ENCODE measurements around the gene HUWE1. TPM values are rescaled to one million over a fixed set of nuclear protein-coding genes. Genes with fewer than 3 reads are reported as not detected.
"Not testable (repeated sequence)": the region's sequence is repeated elsewhere in the genome, so short reads cannot be mapped to it uniquely, and the experiment has no call there.

Gene HUWE1
- 100 to 1,000 TPM; 111 to 116 TPM for total RNA-seq

- peaks cover 0 to 14% of the 10 kb centered on the region in 2 donors for H3K4me1 ChIP-seq
- peak; percentile 62 for DNase-seq (ENCODE audit: low spot score)
- no peak for TF ChIP-seq CTCF (IDR thresholded peaks at IDR 0.05)
- H3K27ac ChIP-seq: peak within 1 kb of the TSS; percentile 84 to 88
- no peaks in the 10 kb centered on the region for H3K27me3 ChIP-seq
- peak within 1 kb of the TSS; percentile 60 to 62 for H3K4me3 ChIP-seq
- H3K36me3 ChIP-seq: no peaks in the 10 kb centered on the region
- no peaks in the 10 kb centered on the region for H3K9me3 ChIP-seq
Measured at GRCh38 chrX:53686151-53686885, at the start of gene HUWE1. Gene HUWE1, minus strand, starts transcription at chrX:53686719. Its CDS starts 32,612 bp downstream, at chrX:53654107.

GRCh38 chrX:53732797-53733196 lies 46.3 kb upstream of the HUWE1 start:
- H3K27ac ChIP-seq: no peak overlapping the region
- no peaks in the 10 kb centered on the region for H3K36me3 ChIP-seq
- H3K4me1 ChIP-seq: no peaks in the 10 kb centered on the region
- no peak for TF ChIP-seq CTCF (IDR thresholded peaks at IDR 0.05)
- peaks cover 0 to 2% of the 10 kb centered on the region in 2 donors for H3K27me3 ChIP-seq
- no peak for DNase-seq (ENCODE audit: low spot score)
- no peak overlapping the region for H3K4me3 ChIP-seq
- H3K9me3 ChIP-seq: no peaks in the 10 kb centered on the region

DNA sequence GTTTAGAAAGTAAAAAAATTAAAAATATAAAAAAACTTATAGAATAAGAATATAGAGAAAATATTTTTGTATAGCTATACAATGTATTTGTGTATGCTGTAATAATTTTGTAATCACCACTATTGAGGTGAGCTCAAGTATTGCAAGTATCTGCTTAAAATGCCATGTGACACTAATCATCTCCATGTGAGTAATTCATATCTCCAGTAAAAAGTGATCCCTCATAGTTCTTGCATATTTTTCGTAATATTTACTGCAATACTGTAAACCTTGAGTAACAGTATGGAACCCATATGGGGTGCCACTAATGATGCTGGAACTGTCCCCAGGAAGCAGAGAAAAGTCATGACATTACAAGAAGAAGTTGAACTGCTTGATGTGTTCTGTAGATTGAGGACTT lies 43.2 kb upstream of the HUWE1 start:
- Histone ChIP-seq H3K27ac (no peak overlapping the region), H3K9me3 (no peaks in the 10 kb centered on the region), H3K4me3 (no peak overlapping the region), H3K36me3 (no peaks in the 10 kb centered on the region), H3K4me1 (no peaks in the 10 kb centered on the region), H3K27me3 (no peaks in the 10 kb centered on the region)
- TF ChIP-seq CTCF (IDR thresholded peaks at IDR 0.05): no peak
- DNase-seq (ENCODE audit: low spot score): no peak

DNA sequence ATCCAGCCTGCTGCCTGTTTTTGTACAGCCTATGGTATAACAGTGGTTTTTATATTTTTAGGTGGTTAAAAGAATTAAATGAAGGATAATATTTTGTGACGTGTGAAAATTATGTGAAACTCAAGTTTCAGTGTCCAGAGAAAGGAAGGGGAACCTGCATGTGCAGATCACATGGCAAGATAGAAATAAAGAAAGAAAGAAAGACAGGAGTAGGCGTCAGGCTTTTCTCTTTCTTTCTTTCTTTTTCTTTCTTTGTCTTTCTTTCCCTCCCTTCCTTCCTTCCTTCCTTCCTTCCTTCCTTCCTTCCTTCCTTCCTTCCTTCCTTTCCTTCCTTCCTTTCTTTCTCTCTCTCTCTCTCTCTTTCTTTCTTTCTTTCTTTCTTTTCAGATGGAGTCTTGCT lies 42.0 kb upstream of the HUWE1 start:
- Histone ChIP-seq H3K9me3 (no peaks in the 10 kb centered on the region), H3K36me3 (no peaks in the 10 kb centered on the region), H3K4me1 (no peaks in the 10 kb centered on the region), H3K27ac (no peak overlapping the region), H3K4me3 (no peak overlapping the region), H3K27me3 (no peaks in the 10 kb centered on the region)
- no peak for DNase-seq (ENCODE audit: low spot score)
- no peak for TF ChIP-seq CTCF (IDR thresholded peaks at IDR 0.05)

GRCh38 chrX:53724872-53725271 lies 38.4 kb upstream of the HUWE1 start:
- H3K4me3 ChIP-seq: no peak overlapping the region
- H3K27me3 ChIP-seq: no peaks in the 10 kb centered on the region
- H3K4me1 ChIP-seq: no peaks in the 10 kb centered on the region
- TF ChIP-seq CTCF (IDR thresholded peaks at IDR 0.05): no peak
- no peak overlapping the region for H3K27ac ChIP-seq
- H3K36me3 ChIP-seq: no peaks in the 10 kb centered on the region
- no peaks in the 10 kb centered on the region for H3K9me3 ChIP-seq
- no peak for DNase-seq (ENCODE audit: low spot score)

DNA sequence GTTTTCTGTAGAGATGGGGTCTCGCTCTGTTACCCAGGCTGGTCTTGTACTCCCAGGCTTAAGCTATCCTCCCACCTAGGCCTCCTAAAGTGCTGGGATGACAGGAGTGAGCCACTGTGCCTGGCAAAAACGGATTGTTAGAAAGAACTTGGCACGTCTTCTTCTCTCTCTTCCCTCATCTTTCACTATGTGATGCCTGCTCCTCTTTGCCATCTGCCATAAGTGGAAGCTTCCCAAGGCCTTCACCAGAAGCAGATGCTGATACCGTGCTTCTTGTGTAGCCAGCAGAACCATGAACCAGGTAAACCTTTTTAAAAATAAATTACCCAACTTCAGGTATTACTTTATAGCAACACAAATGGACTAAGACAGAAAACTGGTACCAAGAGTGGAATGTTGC lies 36.9 kb upstream of the HUWE1 start:
- H3K27me3 ChIP-seq: no peaks in the 10 kb centered on the region
- TF ChIP-seq CTCF (IDR thresholded peaks at IDR 0.05): no peak
- no peak overlapping the region for H3K27ac ChIP-seq
- H3K4me1 ChIP-seq: no peaks in the 10 kb centered on the region
- no peaks in the 10 kb centered on the region for H3K9me3 ChIP-seq
- H3K4me3 ChIP-seq: no peak overlapping the region
- no peaks in the 10 kb centered on the region for H3K36me3 ChIP-seq
- DNase-seq (ENCODE audit: low spot score): no peak

DNA sequence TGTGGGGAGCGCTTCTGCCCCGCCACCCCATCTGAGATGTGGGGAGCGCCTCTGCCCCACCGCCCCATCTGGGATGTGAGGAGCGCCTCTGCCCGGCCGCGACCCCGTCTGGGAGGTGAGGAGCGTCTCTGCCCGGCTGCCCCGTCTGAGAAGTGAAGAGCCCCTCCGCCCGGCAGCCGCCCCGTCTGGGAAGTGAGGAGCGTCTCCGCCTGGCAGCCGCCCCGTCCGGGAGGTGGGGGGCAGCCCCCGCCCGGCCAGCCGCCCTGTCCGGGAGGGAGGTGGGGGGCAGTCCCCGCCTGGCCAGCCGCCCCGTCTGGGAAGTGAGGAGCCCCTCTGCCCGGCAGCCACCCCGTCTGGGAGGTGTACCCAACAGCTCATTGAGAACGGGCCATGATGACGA lies 35.1 kb upstream of the HUWE1 start:
- not testable (repeated sequence) for H3K4me3 ChIP-seq; H3K4me1 ChIP-seq; DNase-seq (ENCODE audit: low spot score); H3K36me3 ChIP-seq; H3K9me3 ChIP-seq; H3K27me3 ChIP-seq; H3K27ac ChIP-seq

GRCh38 chrX:53719666-53720065 lies 33.1 kb upstream of the HUWE1 start:
- DNase-seq (ENCODE audit: low spot score); H3K27me3 ChIP-seq; H3K27ac ChIP-seq; H3K9me3 ChIP-seq; H3K4me1 ChIP-seq; H3K36me3 ChIP-seq; H3K4me3 ChIP-seq: not testable (repeated sequence)

Measured in right atrium auricular region (tissue), 2 donors.